ENCODE data around the gene PDE3B.
"Not testable (repeated sequence)": the region's sequence is repeated elsewhere in the genome, so short reads cannot be mapped to it uniquely, and the experiment has no call there.

PDE3B gene

DNA sequence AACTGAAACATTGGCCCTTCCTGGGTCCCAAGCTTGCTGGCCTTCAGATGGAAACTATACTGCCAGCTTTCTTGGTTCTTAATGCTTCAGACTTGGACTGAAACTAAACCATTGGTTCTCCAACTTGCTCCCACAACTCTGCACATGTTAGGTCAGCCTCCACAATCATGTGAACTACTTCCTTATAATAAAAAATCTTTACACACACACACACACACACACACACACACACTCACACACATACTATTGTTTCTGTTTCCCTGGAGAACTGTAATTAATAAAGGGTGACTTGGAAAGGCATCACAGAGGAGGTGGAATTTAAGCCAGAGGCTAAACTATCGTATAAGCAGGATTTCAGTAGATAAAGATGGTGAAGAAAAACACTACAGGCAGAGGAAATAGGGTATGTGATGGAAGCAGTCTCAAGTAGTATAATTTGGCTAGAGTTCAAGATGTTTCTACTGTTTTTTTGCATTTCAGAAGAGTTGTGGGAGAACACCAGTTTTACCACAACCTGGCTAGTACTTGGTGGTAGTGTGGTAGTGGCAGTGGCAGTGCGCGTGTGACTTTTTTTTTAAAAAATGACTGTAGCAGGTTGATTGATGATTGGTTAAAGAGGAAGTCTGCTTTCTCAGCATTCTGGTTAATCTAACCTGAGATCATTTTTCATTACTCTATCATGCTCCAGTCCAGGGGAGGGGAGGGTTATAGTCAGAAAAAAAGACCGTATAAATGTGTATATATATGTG, 70.1 kb downstream of the PDE3B start:
- no peak overlapping the region for H2BK12ac ChIP-seq (ENCODE audit: low read length)

DNA sequence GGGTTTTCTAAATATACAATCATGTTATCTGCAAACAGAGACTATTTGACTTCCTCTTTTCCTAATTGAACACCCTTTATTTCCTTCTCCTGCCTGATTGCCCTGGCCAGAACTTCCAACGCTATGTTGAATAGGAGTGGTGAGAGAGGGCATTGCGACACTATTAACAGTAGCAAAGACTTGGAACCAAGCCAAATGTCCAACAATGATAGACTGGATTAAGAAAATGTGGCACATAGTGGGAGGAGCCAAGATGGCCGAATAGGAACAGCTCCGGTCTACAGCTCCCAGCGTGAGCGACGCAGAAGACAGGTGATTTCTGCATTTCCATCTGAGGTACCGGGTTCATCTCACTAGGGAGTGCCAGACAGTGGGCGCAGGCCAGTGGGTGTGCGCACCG, 72.1 kb downstream of the PDE3B start:
- H3K18ac ChIP-seq (ENCODE audit: low read length); H3K27me3 ChIP-seq (ENCODE audit: insufficient read depth, low read length); H3K9ac ChIP-seq (ENCODE audit: low read length); H3K27ac ChIP-seq (ENCODE audit: low read depth, low read length); H3K79me2 ChIP-seq (ENCODE audit: control insufficient read depth, insufficient read depth, low read length, poor library complexity); H4K91ac ChIP-seq (ENCODE audit: low read depth, low read length); H4K12ac ChIP-seq (ENCODE audit: low read depth, low read length); H4K8ac ChIP-seq (ENCODE audit: low read depth, low read length); H3K4me3 ChIP-seq (ENCODE audit: low read depth, low read length); H3K23ac ChIP-seq (ENCODE audit: low read length); DNase-seq; H3K4me2 ChIP-seq (ENCODE audit: low read length); H3K79me1 ChIP-seq (ENCODE audit: low read length); H3K36me3 ChIP-seq (ENCODE audit: control insufficient read depth in 1 of 2, insufficient read depth in 2 of 2, low read length in 2 of 2); H2BK12ac ChIP-seq (ENCODE audit: low read length); H3K14ac ChIP-seq (ENCODE audit: low read length); H2BK120ac ChIP-seq (ENCODE audit: insufficient read depth, low read length, poor library complexity); H3K4me1 ChIP-seq (ENCODE audit: control insufficient read depth in 1 of 2, insufficient read depth in 2 of 2, low read length in 2 of 2); H3K4ac ChIP-seq (ENCODE audit: low read depth, low read length); H2AK5ac ChIP-seq (ENCODE audit: low read length); H2AFZ ChIP-seq (ENCODE audit: insufficient read depth, low read length, poor library complexity); H3K9me3 ChIP-seq (ENCODE audit: insufficient read depth, low read depth, low read length); H2BK5ac ChIP-seq (ENCODE audit: low read depth, low read length, poor library complexity): not testable (repeated sequence)
- no CpG with 5 or more reads among the region's 11 CpGs for WGBS (ENCODE audit: extremely low coverage, insufficient coverage, insufficient read length)

More for the DNA sequence above, 70.1 kb downstream of the PDE3B start:
- no peak overlapping the region for H3K4me3 ChIP-seq (ENCODE audit: low read depth, low read length)
- no peaks in the 10 kb centered on the region for H3K79me2 ChIP-seq (ENCODE audit: control insufficient read depth, insufficient read depth, low read length, poor library complexity)
- no peak overlapping the region for H2AFZ ChIP-seq (ENCODE audit: insufficient read depth, low read length, poor library complexity)
- no peak overlapping the region for H3K4me2 ChIP-seq (ENCODE audit: low read length)
- H3K4me1 ChIP-seq (ENCODE audit: control insufficient read depth in 1 of 2, insufficient read depth in 2 of 2, low read length in 2 of 2): no peaks in the 10 kb centered on the region
- H3K14ac ChIP-seq (ENCODE audit: low read length): no peak overlapping the region
- H2BK120ac ChIP-seq (ENCODE audit: insufficient read depth, low read length, poor library complexity): no peak overlapping the region
- no peaks in the 10 kb centered on the region for H3K9me3 ChIP-seq (ENCODE audit: insufficient read depth, low read depth, low read length)
- no peak overlapping the region for H2BK5ac ChIP-seq (ENCODE audit: low read depth, low read length, poor library complexity)
- no peak overlapping the region for H3K9ac ChIP-seq (ENCODE audit: low read length)
- no peak for DNase-seq
- no peaks in the 10 kb centered on the region for H3K79me1 ChIP-seq (ENCODE audit: low read length)
- no peaks in the 10 kb centered on the region for H3K27me3 ChIP-seq (ENCODE audit: insufficient read depth, low read length)
- H4K91ac ChIP-seq (ENCODE audit: low read depth, low read length): no peak overlapping the region
- H3K4ac ChIP-seq (ENCODE audit: low read depth, low read length): no peak overlapping the region
- H4K12ac ChIP-seq (ENCODE audit: low read depth, low read length): no peak overlapping the region
- H3K36me3 ChIP-seq (ENCODE audit: control insufficient read depth in 1 of 2, insufficient read depth in 2 of 2, low read length in 2 of 2): no peaks in the 10 kb centered on the region
- H3K27ac ChIP-seq (ENCODE audit: low read depth, low read length): no peak overlapping the region
- H4K8ac ChIP-seq (ENCODE audit: low read depth, low read length): no peak overlapping the region
- no peak overlapping the region for H3K23ac ChIP-seq (ENCODE audit: low read length)
- no CpG with 5 or more reads among the region's 4 CpGs for WGBS (ENCODE audit: extremely low coverage, insufficient coverage, insufficient read length)
- H2AK5ac ChIP-seq (ENCODE audit: low read length): no peak overlapping the region
- H3K18ac ChIP-seq (ENCODE audit: low read length): no peak overlapping the region

DNA sequence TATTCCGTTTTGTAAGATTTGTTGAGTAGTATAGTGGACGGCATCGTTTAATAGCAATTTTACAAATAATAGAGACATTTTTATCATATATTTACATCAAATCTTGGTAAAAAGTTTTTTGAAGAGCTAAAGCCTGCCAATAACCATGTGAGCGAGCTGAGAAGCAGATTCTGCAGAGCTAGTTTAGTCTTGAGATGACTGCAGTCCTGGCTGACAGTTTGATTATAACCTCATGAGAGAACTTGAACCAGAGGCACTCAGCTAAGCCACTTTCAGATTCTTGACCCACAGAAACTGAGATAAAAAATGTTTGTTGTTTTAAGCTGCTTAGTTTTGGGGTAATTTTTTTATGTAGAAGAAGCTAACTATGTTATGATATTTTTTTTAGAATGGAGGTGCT, 78.9 kb downstream of the PDE3B start:
- H3K4me3 ChIP-seq (ENCODE audit: low read depth, low read length): no peak overlapping the region
- no peak overlapping the region for H3K14ac ChIP-seq (ENCODE audit: low read length)
- H3K27ac ChIP-seq (ENCODE audit: low read depth, low read length): no peak overlapping the region
- WGBS (ENCODE audit: extremely low coverage, insufficient coverage, insufficient read length): no CpG with 5 or more reads among the region's 4 CpGs
- no peak overlapping the region for H2BK12ac ChIP-seq (ENCODE audit: low read length)
- no peaks in the 10 kb centered on the region for H3K79me2 ChIP-seq (ENCODE audit: control insufficient read depth, insufficient read depth, low read length, poor library complexity)
- no peak overlapping the region for H3K4ac ChIP-seq (ENCODE audit: low read depth, low read length)
- no peak overlapping the region for H4K12ac ChIP-seq (ENCODE audit: low read depth, low read length)
- no peaks in the 10 kb centered on the region for H3K36me3 ChIP-seq (ENCODE audit: control insufficient read depth in 1 of 2, insufficient read depth in 2 of 2, low read length in 2 of 2)
- H3K9ac ChIP-seq (ENCODE audit: low read length): no peak overlapping the region
- H3K9me3 ChIP-seq (ENCODE audit: insufficient read depth, low read depth, low read length): no peaks in the 10 kb centered on the region
- no peaks in the 10 kb centered on the region for H3K4me1 ChIP-seq (ENCODE audit: control insufficient read depth in 1 of 2, insufficient read depth in 2 of 2, low read length in 2 of 2)
- H3K79me1 ChIP-seq (ENCODE audit: low read length): no peaks in the 10 kb centered on the region
- H4K8ac ChIP-seq (ENCODE audit: low read depth, low read length): no peak overlapping the region
- H2BK5ac ChIP-seq (ENCODE audit: low read depth, low read length, poor library complexity): no peak overlapping the region
- no peak overlapping the region for H2AFZ ChIP-seq (ENCODE audit: insufficient read depth, low read length, poor library complexity)
- H4K91ac ChIP-seq (ENCODE audit: low read depth, low read length): no peak overlapping the region
- H3K4me2 ChIP-seq (ENCODE audit: low read length): no peak overlapping the region
- H3K18ac ChIP-seq (ENCODE audit: low read length): no peak overlapping the region
- H3K27me3 ChIP-seq (ENCODE audit: insufficient read depth, low read length): no peaks in the 10 kb centered on the region
- no peak for DNase-seq
- no peak overlapping the region for H2BK120ac ChIP-seq (ENCODE audit: insufficient read depth, low read length, poor library complexity)
- no peak overlapping the region for H2AK5ac ChIP-seq (ENCODE audit: low read length)
- no peak overlapping the region for H3K23ac ChIP-seq (ENCODE audit: low read length)

GRCh38 chr11:14725150-14725549, 81.5 kb downstream of the PDE3B start:
- Histone ChIP-seq H3K79me1 (ENCODE audit: low read length) (no peaks in the 10 kb centered on the region), H2AK5ac (ENCODE audit: low read length) (no peak overlapping the region), H3K36me3 (ENCODE audit: control insufficient read depth in 1 of 2, insufficient read depth in 2 of 2, low read length in 2 of 2) (no peaks in the 10 kb centered on the region), H4K8ac (ENCODE audit: low read depth, low read length) (no peak overlapping the region), H2BK5ac (ENCODE audit: low read depth, low read length, poor library complexity) (no peak overlapping the region), H3K4ac (ENCODE audit: low read depth, low read length) (no peak overlapping the region), H3K23ac (ENCODE audit: low read length) (no peak overlapping the region), H3K14ac (ENCODE audit: low read length) (no peak overlapping the region), H3K4me3 (ENCODE audit: low read depth, low read length) (no peak overlapping the region), H3K9ac (ENCODE audit: low read length) (no peak overlapping the region), H3K4me1 (ENCODE audit: control insufficient read depth in 1 of 2, insufficient read depth in 2 of 2, low read length in 2 of 2) (no peaks in the 10 kb centered on the region), H3K9me3 (ENCODE audit: insufficient read depth, low read depth, low read length) (no peaks in the 10 kb centered on the region), H3K27me3 (ENCODE audit: insufficient read depth, low read length) (no peaks in the 10 kb centered on the region), H2AFZ (ENCODE audit: insufficient read depth, low read length, poor library complexity) (no peak overlapping the region), H3K79me2 (ENCODE audit: control insufficient read depth, insufficient read depth, low read length, poor library complexity) (no peaks in the 10 kb centered on the region), H2BK120ac (ENCODE audit: insufficient read depth, low read length, poor library complexity) (no peak overlapping the region), H2BK12ac (ENCODE audit: low read length) (no peak overlapping the region), H3K27ac (ENCODE audit: low read depth, low read length) (no peak overlapping the region), H3K4me2 (ENCODE audit: low read length) (no peak overlapping the region), H3K18ac (ENCODE audit: low read length) (no peak overlapping the region), H4K91ac (ENCODE audit: low read depth, low read length) (no peak overlapping the region), H4K12ac (ENCODE audit: low read depth, low read length) (no peak overlapping the region)
- no CpG with 5 or more reads among the region's 1 CpG for WGBS (ENCODE audit: extremely low coverage, insufficient coverage, insufficient read length)
- no peak for DNase-seq

Data from trophoblast cell (in vitro differentiated cells and primary cell).